ENCODE results near the gene CUL2. TPM values are rescaled to one million over a fixed set of nuclear protein-coding genes. Genes with fewer than 3 reads are reported as not detected.
"Not testable (repeated sequence)": the region's sequence is repeated elsewhere in the genome, so short reads cannot be mapped to it uniquely, and the experiment has no call there.

Gene CUL2
- total RNA-seq, 1 donor from 2014 or later = 24.9 TPM

DNA sequence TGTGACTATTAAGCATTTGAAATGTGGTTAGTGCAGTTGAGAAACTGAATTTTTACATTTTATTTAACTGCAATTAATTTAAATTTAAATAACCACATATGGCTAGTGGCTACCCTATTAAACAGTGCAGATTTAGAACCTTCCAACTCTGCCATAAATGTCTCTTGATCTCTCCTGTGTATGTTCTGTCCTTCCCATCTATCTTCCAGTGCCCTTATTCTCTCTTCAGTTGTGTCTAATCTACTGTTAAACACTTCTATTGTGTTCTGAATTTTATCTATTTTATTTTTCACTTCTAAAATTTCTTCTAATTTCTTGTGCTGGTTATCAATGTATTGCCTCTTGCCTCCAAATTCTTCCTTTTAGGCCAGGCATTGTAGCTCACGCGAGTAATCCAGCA is 105.0 kb downstream of the CUL2 start:
- Histone ChIP-seq H3K36me3 (ENCODE audit: control insufficient read depth, insufficient read depth, low read length) (no peaks in the 10 kb centered on the region), H3K4me3 (ENCODE audit: low read depth, low read length) (no peak overlapping the region), H3K27me3 (ENCODE audit: control insufficient read depth, insufficient read depth, low read length) (no peaks in the 10 kb centered on the region)
- TF ChIP-seq, protein P1, sequence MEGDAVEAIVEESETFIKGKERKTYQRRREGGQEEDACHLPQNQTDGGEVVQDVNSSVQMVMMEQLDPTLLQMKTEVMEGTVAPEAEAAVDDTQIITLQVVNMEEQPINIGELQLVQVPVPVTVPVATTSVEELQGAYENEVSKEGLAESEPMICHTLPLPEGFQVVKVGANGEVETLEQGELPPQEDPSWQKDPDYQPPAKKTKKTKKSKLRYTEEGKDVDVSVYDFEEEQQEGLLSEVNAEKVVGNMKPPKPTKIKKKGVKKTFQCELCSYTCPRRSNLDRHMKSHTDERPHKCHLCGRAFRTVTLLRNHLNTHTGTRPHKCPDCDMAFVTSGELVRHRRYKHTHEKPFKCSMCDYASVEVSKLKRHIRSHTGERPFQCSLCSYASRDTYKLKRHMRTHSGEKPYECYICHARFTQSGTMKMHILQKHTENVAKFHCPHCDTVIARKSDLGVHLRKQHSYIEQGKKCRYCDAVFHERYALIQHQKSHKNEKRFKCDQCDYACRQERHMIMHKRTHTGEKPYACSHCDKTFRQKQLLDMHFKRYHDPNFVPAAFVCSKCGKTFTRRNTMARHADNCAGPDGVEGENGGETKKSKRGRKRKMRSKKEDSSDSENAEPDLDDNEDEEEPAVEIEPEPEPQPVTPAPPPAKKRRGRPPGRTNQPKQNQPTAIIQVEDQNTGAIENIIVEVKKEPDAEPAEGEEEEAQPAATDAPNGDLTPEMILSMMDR (IDR thresholded peaks at IDR 0.05; ENCODE audit: insufficient read depth, low read length, poor library complexity, severe bottlenecking) = no peak
- DNase-seq (ENCODE audit: low read depth) = no peak

DNA sequence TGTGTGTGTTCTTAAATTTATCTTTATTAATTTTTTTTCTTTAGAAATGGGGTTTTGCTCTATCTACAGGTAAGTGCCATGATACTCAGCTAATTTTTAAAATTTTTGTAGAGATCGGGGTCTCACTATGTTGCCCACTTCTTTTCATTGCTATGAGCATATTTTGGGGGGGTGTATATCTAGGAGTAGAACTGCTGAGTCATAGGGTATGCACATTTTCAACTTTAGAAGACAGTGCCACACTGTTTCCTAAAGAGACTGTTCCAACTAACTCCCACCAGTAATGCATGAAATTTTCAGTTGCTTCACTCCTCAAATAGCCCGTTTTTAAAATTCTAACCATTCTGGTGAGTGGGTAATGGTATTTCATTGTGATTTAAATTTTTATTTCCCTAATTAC is 108.3 kb downstream of the CUL2 start:
- Histone ChIP-seq H3K27me3 (ENCODE audit: control insufficient read depth, insufficient read depth, low read length) (no peaks in the 10 kb centered on the region), H3K36me3 (ENCODE audit: control insufficient read depth, insufficient read depth, low read length) (no peaks in the 10 kb centered on the region), H3K4me3 (ENCODE audit: low read depth, low read length) (no peak overlapping the region)
- TF ChIP-seq, protein P1 (IDR thresholded peaks at IDR 0.05; ENCODE audit: insufficient read depth, low read length, poor library complexity, severe bottlenecking) = no peak
- no peak for DNase-seq (ENCODE audit: low read depth)

DNA sequence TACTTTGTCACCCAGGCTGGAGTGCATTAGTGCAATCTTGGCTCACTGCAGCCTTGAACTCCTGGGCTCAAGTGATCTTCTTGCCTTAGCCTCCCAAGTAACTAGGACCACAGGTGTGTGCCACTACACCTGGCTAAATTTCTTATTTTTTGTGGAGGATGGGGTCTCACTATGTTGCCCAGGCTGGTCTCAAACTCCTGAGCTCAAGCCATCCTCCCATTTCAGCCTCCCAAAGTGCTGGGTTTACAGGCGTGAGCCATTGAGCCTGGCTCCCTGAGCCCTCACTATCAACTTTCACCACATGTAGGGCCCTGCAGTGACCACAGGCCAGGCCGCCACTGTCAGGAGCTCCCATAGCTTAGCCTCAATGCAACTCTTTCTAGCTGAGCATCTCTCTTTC is 110.2 kb downstream of the CUL2 start:
- H3K36me3 ChIP-seq (ENCODE audit: control insufficient read depth, insufficient read depth, low read length) = no peaks in the 10 kb centered on the region
- TF ChIP-seq, protein P1 (IDR thresholded peaks at IDR 0.05; ENCODE audit: insufficient read depth, low read length, poor library complexity, severe bottlenecking) = no peak
- H3K27me3 ChIP-seq (ENCODE audit: control insufficient read depth, insufficient read depth, low read length) = no peaks in the 10 kb centered on the region
- DNase-seq (ENCODE audit: low read depth) = no peak
- H3K4me3 ChIP-seq (ENCODE audit: low read depth, low read length) = no peak overlapping the region

DNA sequence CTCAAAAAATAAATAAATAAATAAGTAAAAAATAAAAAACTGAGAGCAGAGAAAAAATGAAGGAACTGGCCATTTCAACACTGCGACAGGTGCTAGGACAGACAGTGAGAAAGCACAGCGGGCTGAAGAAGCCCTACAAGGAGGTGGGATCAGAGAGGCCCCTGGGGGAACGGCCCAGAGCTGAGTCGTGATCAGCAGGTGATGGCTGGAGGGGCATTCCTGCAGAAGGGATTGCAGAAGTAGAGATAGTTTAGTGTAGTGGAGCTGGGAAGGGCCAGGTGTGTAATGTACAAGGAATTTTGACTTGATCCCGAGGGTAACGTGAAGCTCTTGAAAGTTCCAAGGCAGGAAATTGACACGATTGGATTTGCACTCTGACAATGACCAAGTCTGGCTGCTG is 112.1 kb downstream of the CUL2 start:
- no peaks in the 10 kb centered on the region for H3K36me3 ChIP-seq (ENCODE audit: control insufficient read depth, insufficient read depth, low read length)
- TF ChIP-seq, protein P1 (IDR thresholded peaks at IDR 0.05; ENCODE audit: insufficient read depth, low read length, poor library complexity, severe bottlenecking) = no peak
- no peak for DNase-seq (ENCODE audit: low read depth)
- no peaks in the 10 kb centered on the region for H3K27me3 ChIP-seq (ENCODE audit: control insufficient read depth, insufficient read depth, low read length)
- H3K4me3 ChIP-seq (ENCODE audit: low read depth, low read length) = no peak overlapping the region

DNA sequence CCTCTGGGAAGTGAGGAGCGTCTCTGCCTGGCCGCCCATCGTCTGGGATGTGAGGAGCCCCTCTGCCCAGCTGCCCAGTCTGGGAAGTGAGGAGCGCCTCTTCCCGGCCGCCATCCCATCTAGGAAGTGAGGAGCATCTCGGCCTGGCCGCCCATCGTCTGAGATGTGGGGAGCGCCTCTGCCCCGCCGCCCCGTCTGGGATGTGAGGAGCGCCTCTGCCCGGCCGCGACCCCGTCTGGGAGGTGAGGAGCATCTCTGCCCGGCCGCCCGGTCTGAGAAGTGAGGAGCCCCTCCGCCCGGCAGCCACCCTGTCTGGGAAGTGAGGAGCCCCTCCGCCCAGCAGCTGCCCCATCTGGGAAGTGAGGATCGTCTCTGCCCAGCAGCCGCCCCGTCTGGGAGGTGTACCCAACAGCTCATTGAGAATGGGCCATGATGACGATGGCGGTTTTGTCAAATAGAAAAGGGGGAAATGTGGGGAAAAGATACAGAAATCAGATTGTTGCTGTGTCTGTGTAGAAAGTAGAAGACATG is 113.7 kb downstream of the CUL2 start:
- not testable (repeated sequence) for DNase-seq (ENCODE audit: low read depth); H3K36me3 ChIP-seq (ENCODE audit: control insufficient read depth, insufficient read depth, low read length); H3K27me3 ChIP-seq (ENCODE audit: control insufficient read depth, insufficient read depth, low read length); H3K4me3 ChIP-seq (ENCODE audit: low read depth, low read length)

DNA sequence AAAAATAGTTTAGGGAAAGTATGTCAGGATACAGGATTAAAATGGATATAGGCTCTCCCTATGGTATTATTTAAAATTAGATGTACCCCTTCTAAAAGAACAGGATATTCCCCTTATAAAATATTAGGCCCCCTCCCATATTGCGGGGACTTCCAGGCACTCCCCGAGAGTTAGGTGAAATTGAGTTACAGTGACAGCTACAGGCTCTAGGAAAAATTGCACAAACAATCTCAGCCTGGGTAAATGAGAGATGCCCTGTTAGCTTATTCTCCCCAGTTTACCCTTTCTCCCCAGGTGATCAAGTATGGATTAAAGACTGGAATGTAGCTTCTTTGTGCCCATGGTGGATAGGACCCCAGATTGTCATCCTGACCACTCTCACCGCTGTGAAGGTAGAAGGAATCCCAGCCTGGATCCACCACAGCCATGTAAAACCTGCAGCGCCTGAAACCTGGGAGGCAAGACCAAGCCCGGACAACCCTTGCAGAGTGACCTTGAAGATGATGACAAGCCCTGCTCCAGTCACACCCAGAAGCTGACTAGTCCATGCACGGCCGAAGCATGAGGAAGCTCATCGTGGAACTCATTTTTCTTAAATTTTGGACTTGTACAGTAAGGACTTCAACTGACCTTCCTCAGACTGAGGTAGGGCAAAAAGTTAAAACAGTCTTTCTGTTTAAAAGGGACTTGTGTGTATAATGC is 115.6 kb downstream of the CUL2 start:
- H3K4me3 ChIP-seq (ENCODE audit: low read depth, low read length); DNase-seq (ENCODE audit: low read depth); H3K27me3 ChIP-seq (ENCODE audit: control insufficient read depth, insufficient read depth, low read length); H3K36me3 ChIP-seq (ENCODE audit: control insufficient read depth, insufficient read depth, low read length): not testable (repeated sequence)

DNA sequence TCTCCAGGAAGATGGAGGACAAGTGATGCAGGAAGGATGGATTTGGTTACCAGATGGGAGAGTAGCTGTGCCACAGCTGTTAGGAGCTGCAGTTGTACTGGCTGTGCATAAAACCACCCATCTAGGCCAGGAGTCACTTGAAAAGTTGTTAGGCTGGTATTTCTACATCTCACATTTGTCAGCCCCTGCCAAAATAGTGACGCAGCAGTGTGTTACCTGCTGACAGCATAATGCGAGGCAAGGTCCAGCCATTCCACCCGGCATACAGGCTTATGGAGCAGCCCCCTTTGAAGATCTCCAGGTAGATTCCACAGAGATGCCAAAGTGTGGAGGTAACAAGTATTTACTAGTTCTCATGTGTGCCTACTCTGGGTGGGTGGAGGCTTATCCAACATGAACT is 116.4 kb downstream of the CUL2 start:
- not testable (repeated sequence) for H3K36me3 ChIP-seq (ENCODE audit: control insufficient read depth, insufficient read depth, low read length); DNase-seq (ENCODE audit: low read depth); H3K4me3 ChIP-seq (ENCODE audit: low read depth, low read length); H3K27me3 ChIP-seq (ENCODE audit: control insufficient read depth, insufficient read depth, low read length)

DNA sequence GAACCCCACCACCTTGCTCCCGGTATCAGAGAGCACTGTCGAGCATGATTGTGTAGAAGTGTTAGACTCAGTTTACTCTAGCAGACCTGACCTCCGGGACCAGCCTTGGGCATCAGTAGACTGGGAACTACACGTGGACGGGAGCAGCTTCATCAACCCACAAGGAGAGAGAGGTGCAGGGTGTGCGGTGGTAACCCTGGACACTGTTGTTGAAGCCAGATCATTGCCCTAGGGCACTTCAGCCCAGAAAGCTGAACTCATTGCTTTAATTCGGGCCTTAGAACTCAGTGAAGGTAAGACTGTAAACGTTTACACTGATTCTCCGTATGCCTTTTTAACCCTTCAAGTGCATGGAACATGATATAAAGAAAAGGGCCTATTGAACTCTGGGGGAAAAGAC is 117.0 kb downstream of the CUL2 start:
- not testable (repeated sequence) for DNase-seq (ENCODE audit: low read depth); H3K36me3 ChIP-seq (ENCODE audit: control insufficient read depth, insufficient read depth, low read length); H3K4me3 ChIP-seq (ENCODE audit: low read depth, low read length); H3K27me3 ChIP-seq (ENCODE audit: control insufficient read depth, insufficient read depth, low read length)

DNA sequence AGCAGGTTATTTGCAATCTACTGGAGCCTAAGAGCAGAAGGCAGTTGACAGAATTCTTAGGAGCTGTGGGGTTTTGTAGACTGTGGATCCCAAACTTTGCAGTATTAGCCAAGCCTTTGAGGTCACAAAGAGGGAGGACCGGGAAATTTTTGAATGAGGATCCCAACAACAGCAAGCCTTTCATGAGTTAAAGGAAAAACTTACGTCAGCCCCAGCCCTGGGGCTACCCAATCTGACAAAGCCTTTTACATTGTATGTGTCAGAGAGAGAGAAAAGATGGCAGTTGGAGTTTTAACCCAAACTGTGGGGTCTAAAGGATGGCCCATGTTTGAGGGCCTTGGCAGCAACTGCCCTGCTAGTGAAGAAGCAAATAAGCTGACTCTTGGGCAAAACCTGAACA is 117.5 kb downstream of the CUL2 start:
- DNase-seq (ENCODE audit: low read depth); H3K4me3 ChIP-seq (ENCODE audit: low read depth, low read length); H3K36me3 ChIP-seq (ENCODE audit: control insufficient read depth, insufficient read depth, low read length); H3K27me3 ChIP-seq (ENCODE audit: control insufficient read depth, insufficient read depth, low read length): not testable (repeated sequence)

DNA sequence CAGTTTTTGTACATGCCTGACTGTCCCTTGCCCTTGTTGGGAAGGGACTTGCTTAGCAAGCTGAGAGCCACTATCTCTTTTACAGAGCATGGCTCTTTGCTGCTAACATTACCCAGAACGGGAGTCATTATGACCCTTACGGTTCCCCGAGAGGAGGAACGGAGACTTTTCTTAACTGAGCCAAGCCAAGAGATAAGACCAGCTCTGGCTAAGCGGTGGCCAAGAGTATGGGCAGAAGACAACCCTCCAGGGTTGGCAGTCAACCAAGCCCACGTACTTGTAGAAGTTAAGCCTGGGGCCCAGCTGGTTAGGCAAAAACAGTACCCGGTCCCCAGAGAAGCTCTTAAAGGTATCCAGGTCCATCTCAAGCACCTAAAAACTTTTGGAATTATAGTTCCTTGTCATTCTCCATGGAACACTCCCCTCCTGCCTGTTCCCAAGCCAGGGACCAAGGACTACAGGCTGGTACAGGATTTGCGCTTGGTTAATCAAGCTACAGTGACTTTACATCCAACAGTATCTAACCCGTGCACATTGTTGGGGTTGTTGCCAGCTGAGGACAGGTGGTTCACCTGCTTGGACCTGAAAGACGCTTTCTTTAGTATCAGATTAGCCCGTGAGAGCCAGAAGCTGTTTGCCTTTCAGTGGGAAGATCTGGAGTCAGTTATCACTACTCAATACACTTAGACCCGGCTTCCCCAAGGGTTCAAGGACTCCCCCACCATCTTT is 118.4 kb downstream of the CUL2 start:
- not testable (repeated sequence) for DNase-seq (ENCODE audit: low read depth); H3K36me3 ChIP-seq (ENCODE audit: control insufficient read depth, insufficient read depth, low read length); H3K4me3 ChIP-seq (ENCODE audit: low read depth, low read length); H3K27me3 ChIP-seq (ENCODE audit: control insufficient read depth, insufficient read depth, low read length)
